Measurements from ENCODE around the gene PSMA7. TPM values are rescaled to one million over a fixed set of nuclear protein-coding genes. Genes with fewer than 3 reads are reported as not detected.

The PSMA7 gene
- total RNA-seq, 2 donors from 2014 or later = 284 to 315 TPM

DNA sequence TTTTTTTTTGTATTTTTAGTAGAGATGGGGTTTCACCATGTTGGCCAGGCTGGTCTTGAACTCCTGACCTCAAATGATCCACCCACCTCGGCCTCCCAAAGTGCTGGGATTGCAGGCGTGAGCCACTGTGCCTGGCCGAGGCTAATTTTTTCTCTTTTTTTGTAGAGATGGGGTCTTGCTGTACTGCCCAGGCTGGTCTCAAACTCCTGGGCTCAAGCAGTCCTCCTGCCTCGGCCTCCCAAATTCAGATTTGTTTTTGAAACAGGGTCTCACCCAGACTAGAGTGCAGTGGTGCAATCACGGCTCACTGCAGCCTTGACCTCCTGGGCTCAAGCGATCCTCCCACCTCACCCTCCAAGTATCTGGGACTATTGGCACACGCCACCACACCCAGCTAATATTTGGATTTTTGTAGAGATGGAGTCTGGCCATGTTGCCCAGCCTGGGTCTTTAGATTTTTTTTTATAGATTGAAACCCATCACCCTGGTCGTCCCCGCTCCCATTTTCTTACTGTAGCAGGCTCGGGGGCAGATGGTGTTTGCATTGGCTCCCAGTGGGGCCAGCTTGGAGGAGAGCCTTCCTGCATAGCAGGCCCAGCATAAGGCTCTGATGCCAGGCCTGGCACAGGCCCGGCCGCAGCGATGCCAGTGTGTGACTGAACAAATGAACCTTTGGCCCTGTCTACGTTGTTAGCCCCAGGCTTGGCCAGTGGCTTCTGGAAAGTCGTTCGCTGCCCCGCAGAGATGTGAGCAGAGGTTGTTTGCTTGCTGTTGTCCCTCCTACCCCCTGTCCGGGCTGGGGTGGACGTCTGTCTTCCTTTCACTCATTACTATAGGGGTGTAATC lies 35.3 kb upstream of the PSMA7 start:
- Mint-ChIP-seq H3K36me3 (peaks cover 8% of the 10 kb centered on the region), H3K27ac (no peak overlapping the region)
- no peak for ATAC-seq

GRCh38 chr20:62177307-62177706 lies 34.1 kb upstream of the PSMA7 start:
- no peak overlapping the region for H3K27ac Mint-ChIP-seq
- no peak for DNase-seq (ENCODE audit: low spot score)
- H3K9me3 Mint-ChIP-seq = no peaks in the 10 kb centered on the region
- peaks cover 7 to 8% of the 10 kb centered on the region in 2 donors for H3K4me1 Mint-ChIP-seq (ENCODE audit: low read depth in 2 of 2)
- peaks cover 8% of the 10 kb centered on the region for H3K36me3 Mint-ChIP-seq
- H3K27me3 Mint-ChIP-seq = no peaks in the 10 kb centered on the region
- ATAC-seq = no peak
- no peak overlapping the region for H3K4me3 Mint-ChIP-seq

More for the DNA sequence above, 35.3 kb upstream of the PSMA7 start:
- no peaks in the 10 kb centered on the region for H3K9me3 Mint-ChIP-seq
- H3K4me1 Mint-ChIP-seq (ENCODE audit: low read depth in 2 of 2) = peaks cover 10 to 12% of the 10 kb centered on the region in 2 donors
- no peak overlapping the region for H3K4me3 Mint-ChIP-seq
- no peaks in the 10 kb centered on the region for H3K27me3 Mint-ChIP-seq
- DNase-seq (ENCODE audit: low spot score) = no peak

GRCh38 chr20:62176866-62177265 lies 33.7 kb upstream of the PSMA7 start:
- DNase-seq (ENCODE audit: low spot score) = no peak
- Mint-ChIP-seq H3K4me3 (no peak overlapping the region), H3K27me3 (no peaks in the 10 kb centered on the region), H3K9me3 (no peaks in the 10 kb centered on the region), H3K27ac (no peak overlapping the region), H3K36me3 (peaks cover 4% of the 10 kb centered on the region), H3K4me1 (ENCODE audit: low read depth in 2 of 2) (peaks cover 3 to 6% of the 10 kb centered on the region in 2 donors)
- ATAC-seq = no peak

- H3K4me1 Mint-ChIP-seq (ENCODE audit: low read depth in 2 of 2) = peaks cover 0 to 3% of the 10 kb centered on the region in 2 donors
- H3K27ac Mint-ChIP-seq = no peak overlapping the region
- no peaks in the 10 kb centered on the region for H3K9me3 Mint-ChIP-seq
- peaks cover 4% of the 10 kb centered on the region for H3K36me3 Mint-ChIP-seq
- ATAC-seq (no peak), DNase-seq (ENCODE audit: low spot score) (no peak)
- no peaks in the 10 kb centered on the region for H3K27me3 Mint-ChIP-seq
- no peak overlapping the region for H3K4me3 Mint-ChIP-seq
Measured at GRCh38 chr20:62175711-62176110, 32.5 kb upstream of the PSMA7 start.

GRCh38 chr20:62174870-62175624 lies 31.9 kb upstream of the PSMA7 start:
- Mint-ChIP-seq H3K36me3 (peaks cover 4% of the 10 kb centered on the region), H3K9me3 (no peaks in the 10 kb centered on the region), H3K4me3 (no peak overlapping the region), H3K27me3 (no peaks in the 10 kb centered on the region), H3K27ac (no peak overlapping the region), H3K4me1 (ENCODE audit: low read depth in 2 of 2) (peaks cover 0 to 3% of the 10 kb centered on the region in 2 donors)
- DNase-seq (ENCODE audit: low spot score) (no peak), ATAC-seq (no peak)

DNA sequence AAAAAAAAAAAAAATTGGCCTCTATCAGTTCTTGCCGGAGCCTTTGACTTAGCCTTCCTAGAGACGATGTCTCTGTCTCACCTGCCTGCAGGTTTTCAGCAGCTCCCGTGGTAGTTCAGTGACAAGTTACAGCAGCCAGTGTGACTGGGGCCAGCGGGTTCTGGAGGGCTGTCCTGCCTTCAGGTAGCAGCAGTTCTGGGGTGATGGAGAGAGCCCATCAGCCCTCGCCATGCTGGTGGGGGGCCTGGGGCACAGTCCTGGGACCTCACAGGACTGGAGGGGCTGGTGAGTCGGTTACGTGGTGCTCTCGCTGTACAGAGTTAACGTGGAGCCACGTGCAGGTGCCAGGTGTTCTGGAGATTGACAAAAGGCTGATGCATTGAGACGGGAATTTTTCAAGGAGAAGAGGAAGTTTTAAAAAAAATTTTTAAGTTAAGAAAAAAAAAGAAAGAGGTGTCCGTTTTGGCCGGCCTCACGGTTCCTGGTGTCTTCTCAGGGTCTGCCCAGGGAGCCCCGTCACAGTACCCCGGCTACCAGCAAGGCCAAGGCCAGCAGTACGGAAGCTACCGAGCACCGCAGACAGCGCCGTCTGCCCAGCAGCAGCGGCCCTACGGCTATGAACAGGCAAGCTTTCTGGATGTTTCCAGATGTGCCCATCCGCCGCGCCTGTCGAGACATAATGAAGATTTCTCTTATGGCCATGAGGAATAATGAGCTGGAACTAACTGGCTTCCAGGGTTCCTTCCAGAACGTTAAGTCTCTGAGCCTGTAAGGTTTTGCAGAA lies 31.0 kb upstream of the PSMA7 start:
- no peaks in the 10 kb centered on the region for H3K27me3 Mint-ChIP-seq
- H3K36me3 Mint-ChIP-seq = peaks cover 4% of the 10 kb centered on the region
- H3K4me1 Mint-ChIP-seq (ENCODE audit: low read depth in 2 of 2) = peaks cover 0 to 3% of the 10 kb centered on the region in 2 donors
- H3K9me3 Mint-ChIP-seq = no peaks in the 10 kb centered on the region
- ATAC-seq = no peak
- H3K27ac Mint-ChIP-seq = no peak overlapping the region
- DNase-seq (ENCODE audit: low spot score) = no peak
- H3K4me3 Mint-ChIP-seq = no peak overlapping the region

- H3K27ac Mint-ChIP-seq = no peak overlapping the region
- no peaks in the 10 kb centered on the region for H3K9me3 Mint-ChIP-seq
- H3K4me3 Mint-ChIP-seq = no peak overlapping the region
- peaks cover 4% of the 10 kb centered on the region for H3K36me3 Mint-ChIP-seq
- no peaks in the 10 kb centered on the region for H3K27me3 Mint-ChIP-seq
- ATAC-seq (no peak), DNase-seq (ENCODE audit: low spot score) (no peak)
- peaks cover 0 to 3% of the 10 kb centered on the region in 2 donors for H3K4me1 Mint-ChIP-seq (ENCODE audit: low read depth in 2 of 2)
Measured at GRCh38 chr20:62172666-62173065, 29.5 kb upstream of the PSMA7 start.

GRCh38 chr20:62171245-62171644 lies 28.1 kb upstream of the PSMA7 start:
- Mint-ChIP-seq H3K4me3 (no peak overlapping the region), H3K9me3 (no peaks in the 10 kb centered on the region), H3K27me3 (no peaks in the 10 kb centered on the region), H3K27ac (no peak overlapping the region), H3K4me1 (ENCODE audit: low read depth in 2 of 2) (peaks cover 0 to 3% of the 10 kb centered on the region in 2 donors), H3K36me3 (peaks cover 4% of the 10 kb centered on the region)
- no peak for DNase-seq (ENCODE audit: low spot score)
- ATAC-seq = no peak

- Mint-ChIP-seq H3K4me3 (no peak overlapping the region), H3K4me1 (ENCODE audit: low read depth in 2 of 2) (peaks cover 0 to 3% of the 10 kb centered on the region in 2 donors), H3K27ac (no peak overlapping the region), H3K36me3 (peaks cover 4% of the 10 kb centered on the region), H3K27me3 (no peaks in the 10 kb centered on the region), H3K9me3 (no peaks in the 10 kb centered on the region)
- ATAC-seq = no peak
- no peak for DNase-seq (ENCODE audit: low spot score)
Measured at GRCh38 chr20:62170536-62170935, 27.3 kb upstream of the PSMA7 start.

DNA sequence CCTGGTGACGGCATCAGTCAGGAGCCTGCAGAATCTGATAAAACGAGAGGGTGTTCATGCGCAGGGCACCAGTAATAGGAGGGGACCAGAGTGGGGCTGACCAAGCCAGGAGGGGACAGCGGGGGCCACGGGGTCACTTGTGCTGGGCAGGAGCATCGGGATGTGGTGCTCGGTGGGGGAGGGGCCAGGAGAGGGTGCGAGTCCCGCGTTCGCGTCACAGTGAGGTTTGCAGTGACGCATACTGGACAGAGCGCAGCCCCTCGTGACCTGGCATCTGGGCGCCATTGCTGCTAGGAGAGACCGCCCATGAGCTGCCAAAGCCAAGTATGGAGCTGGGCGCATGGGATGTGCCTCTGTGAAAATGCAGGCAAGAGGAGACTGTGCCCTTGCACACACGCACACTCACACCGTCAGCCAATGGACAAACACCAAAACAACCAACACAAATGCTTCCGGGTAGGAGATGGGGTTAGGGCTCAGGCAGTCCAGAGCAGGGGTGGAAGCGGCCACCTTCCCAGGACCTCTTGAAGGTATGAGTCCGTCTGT lies 25.8 kb upstream of the PSMA7 start:
- Mint-ChIP-seq H3K9me3 (no peaks in the 10 kb centered on the region), H3K36me3 (peaks cover 1% of the 10 kb centered on the region), H3K27me3 (no peaks in the 10 kb centered on the region), H3K27ac (no peak overlapping the region), H3K4me3 (no peak overlapping the region), H3K4me1 (ENCODE audit: low read depth in 2 of 2) (no peaks in the 10 kb centered on the region)
- DNase-seq (ENCODE audit: low spot score) (no peak), ATAC-seq (no peak)

- DNase-seq (ENCODE audit: low spot score) (no peak), ATAC-seq (no peak)
- Mint-ChIP-seq H3K9me3 (no peaks in the 10 kb centered on the region), H3K4me3 (no peak overlapping the region), H3K27me3 (no peaks in the 10 kb centered on the region), H3K36me3 (no peaks in the 10 kb centered on the region), H3K4me1 (ENCODE audit: low read depth in 2 of 2) (no peaks in the 10 kb centered on the region), H3K27ac (no peak overlapping the region)
Measured at GRCh38 chr20:62168061-62168460, 24.9 kb upstream of the PSMA7 start.

- H3K27me3 Mint-ChIP-seq = no peaks in the 10 kb centered on the region
- H3K4me3 Mint-ChIP-seq = no peak overlapping the region
- DNase-seq (ENCODE audit: low spot score) (no peak), ATAC-seq (no peak)
- H3K9me3 Mint-ChIP-seq = no peaks in the 10 kb centered on the region
- H3K27ac Mint-ChIP-seq = no peak overlapping the region
- H3K36me3 Mint-ChIP-seq = no peaks in the 10 kb centered on the region
- no peaks in the 10 kb centered on the region for H3K4me1 Mint-ChIP-seq (ENCODE audit: low read depth in 2 of 2)
Measured at GRCh38 chr20:62167474-62167873, 24.3 kb upstream of the PSMA7 start.

- no peak for DNase-seq (ENCODE audit: low spot score)
- H3K27me3 Mint-ChIP-seq = no peaks in the 10 kb centered on the region
- no peak overlapping the region for H3K27ac Mint-ChIP-seq
- ATAC-seq = no peak
- H3K4me1 Mint-ChIP-seq (ENCODE audit: low read depth in 2 of 2) = no peaks in the 10 kb centered on the region
- H3K9me3 Mint-ChIP-seq = no peaks in the 10 kb centered on the region
- H3K4me3 Mint-ChIP-seq = no peak overlapping the region
- H3K36me3 Mint-ChIP-seq = no peaks in the 10 kb centered on the region
Measured at GRCh38 chr20:62165762-62166399, 22.7 kb upstream of the PSMA7 start.

Data from natural killer cell treated with Interleukin-12 subunit alpha and Interleukin-12 subunit beta and Interleukin-15 and Interleukin-18, amount 100 ng/mL, for 72 hours (primary cell).